ENCODE data around the gene GPR62. TPM values are rescaled to one million over a fixed set of nuclear protein-coding genes. Genes with fewer than 3 reads are reported as not detected.
"Not testable (repeated sequence)": the region's sequence is repeated elsewhere in the genome, so short reads cannot be mapped to it uniquely, and the experiment has no call there.

GPR62 gene
- total RNA-seq, 2 donors from 2014 or later: not detected

- peaks cover 3% of the 10 kb centered on the region for H3K36me3 Mint-ChIP-seq (ENCODE audit: low read depth)
- no peaks in the 10 kb centered on the region for H3K9me3 ChIP-seq (ENCODE audit: control insufficient read depth, low read length, poor library complexity, severe bottlenecking)
- ATAC-seq (peak; percentile 48), DNase-seq (no peak)
- no peaks in the 10 kb centered on the region for H3K27me3 Mint-ChIP-seq
- peaks cover 32% of the 10 kb centered on the region for H3K4me1 Mint-ChIP-seq
- H3K27ac Mint-ChIP-seq: peak overlapping the region; percentile 66
- peak overlapping the region; percentile 41 for H3K4me3 Mint-ChIP-seq
These were observed 22.4 kb downstream of the GPR62 start for GRCh38 chr3:51977446-51978142.

DNA sequence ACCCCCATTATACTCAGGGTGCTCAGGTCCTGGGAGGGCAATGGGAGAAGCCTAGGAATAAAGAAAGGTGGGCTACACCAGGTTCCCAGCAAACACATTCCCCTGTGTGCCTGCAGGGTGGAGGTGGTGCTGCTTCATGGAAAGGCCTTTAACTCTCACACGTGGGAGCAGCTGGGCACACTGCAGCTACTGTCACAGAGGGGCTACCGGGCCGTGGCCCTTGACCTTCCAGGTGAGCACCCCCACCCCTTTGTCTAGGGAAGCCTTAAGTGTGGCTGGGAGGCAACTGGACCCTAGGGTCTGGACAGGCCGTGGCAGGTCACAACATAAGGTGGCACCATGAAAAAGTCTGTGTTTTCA is 22.9 kb downstream of the GPR62 start:
- ATAC-seq (no peak), DNase-seq (no peak)
- H3K4me1 Mint-ChIP-seq: peaks cover 36% of the 10 kb centered on the region
- peaks cover 3% of the 10 kb centered on the region for H3K36me3 Mint-ChIP-seq (ENCODE audit: low read depth)
- no peaks in the 10 kb centered on the region for H3K27me3 Mint-ChIP-seq
- no peak overlapping the region for H3K27ac Mint-ChIP-seq
- no peaks in the 10 kb centered on the region for H3K9me3 ChIP-seq (ENCODE audit: control insufficient read depth, low read length, poor library complexity, severe bottlenecking)
- no peak overlapping the region for H3K4me3 Mint-ChIP-seq

DNA sequence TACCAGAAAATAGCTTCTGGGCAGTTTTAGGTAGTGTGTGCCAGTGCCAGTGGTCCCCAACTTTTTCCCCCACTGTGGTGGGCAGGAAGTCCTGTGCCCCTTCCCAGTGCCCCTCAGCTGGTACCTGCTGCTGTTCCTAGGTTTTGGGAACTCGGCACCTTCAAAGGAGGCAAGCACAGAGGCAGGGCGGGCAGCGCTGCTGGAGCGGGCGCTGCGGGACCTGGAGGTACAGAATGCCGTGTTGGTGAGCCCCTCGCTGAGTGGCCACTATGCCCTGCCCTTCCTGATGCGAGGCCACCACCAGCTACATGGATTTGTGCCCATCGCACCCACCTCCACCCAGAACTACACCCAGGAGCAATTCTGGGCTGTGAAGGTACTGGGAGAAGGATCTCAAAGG is 25.1 kb downstream of the GPR62 start:
- H3K4me1 Mint-ChIP-seq: peaks cover 28% of the 10 kb centered on the region
- H3K27me3 Mint-ChIP-seq: no peaks in the 10 kb centered on the region
- DNase-seq (no peak), ATAC-seq (no peak)
- H3K27ac Mint-ChIP-seq: no peak overlapping the region
- no peaks in the 10 kb centered on the region for H3K9me3 ChIP-seq (ENCODE audit: control insufficient read depth, low read length, poor library complexity, severe bottlenecking)
- peaks cover 3% of the 10 kb centered on the region for H3K36me3 Mint-ChIP-seq (ENCODE audit: low read depth)
- H3K4me3 Mint-ChIP-seq: no peak overlapping the region

GRCh38 chr3:51982352-51982837 is 27.2 kb downstream of the GPR62 start:
- peak; percentile 48 for ATAC-seq
- no peaks in the 10 kb centered on the region for H3K27me3 Mint-ChIP-seq
- no peak for DNase-seq
- no peaks in the 10 kb centered on the region for H3K9me3 ChIP-seq (ENCODE audit: control insufficient read depth, low read length, poor library complexity, severe bottlenecking)
- H3K36me3 Mint-ChIP-seq (ENCODE audit: low read depth): no peaks in the 10 kb centered on the region
- H3K4me3 Mint-ChIP-seq: peak overlapping the region; percentile 97
- H3K4me1 Mint-ChIP-seq: peaks cover 18% of the 10 kb centered on the region
- peak overlapping the region; percentile 78 for H3K27ac Mint-ChIP-seq

DNA sequence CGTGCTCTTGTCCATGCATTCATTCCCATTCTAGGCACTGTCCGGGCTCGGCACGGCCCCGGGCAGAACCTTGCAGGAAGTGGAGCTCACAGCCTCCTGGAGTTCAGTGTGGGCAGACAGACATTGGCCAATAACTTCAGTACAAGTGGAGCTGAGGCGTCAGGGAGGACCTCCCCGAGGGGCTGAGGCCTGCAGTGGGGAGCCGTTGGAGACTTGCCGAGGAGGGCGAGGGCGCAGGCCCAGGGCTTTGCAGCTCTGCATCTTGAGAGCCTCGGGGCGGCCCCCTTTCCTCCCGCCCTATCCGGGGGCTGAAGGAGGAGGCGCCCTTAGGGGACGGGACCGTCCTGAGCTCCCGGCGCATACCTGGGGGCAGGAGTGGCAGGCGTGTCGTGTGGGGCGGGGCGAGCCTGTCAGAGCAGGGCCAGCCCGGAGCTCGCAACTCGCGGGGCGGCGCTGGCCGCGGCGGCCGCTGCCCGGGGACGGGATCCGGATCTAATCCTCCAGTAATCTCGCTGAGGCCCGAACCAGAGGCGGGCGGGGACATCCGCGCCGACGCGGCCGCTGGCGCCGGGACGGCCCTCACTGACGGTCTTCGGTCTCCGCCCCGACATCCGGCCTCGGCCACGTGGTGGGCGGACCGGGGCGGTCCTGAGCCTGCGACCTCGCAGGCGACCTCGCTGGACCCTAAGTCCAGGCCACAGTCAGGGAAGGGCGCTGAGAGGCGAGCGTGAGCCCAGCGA is 27.8 kb downstream of the GPR62 start, which contains the start of gene ACY1:
Gene ACY1 (plus strand): TSS at position 698 of the 740 bp plus-strand sequence. CDS start 530 bp downstream, outside the sequence.
- Mint-ChIP-seq H3K4me1 (peaks cover 17% of the 10 kb centered on the region), H3K36me3 (ENCODE audit: low read depth) (no peaks in the 10 kb centered on the region), H3K27ac (peak within 1 kb of the TSS; percentile 78), H3K27me3 (no peaks in the 10 kb centered on the region), H3K4me3 (peak within 1 kb of the TSS; percentile 97)
- DNase-seq: peak; percentile 36 to 73 (median 64)
- ATAC-seq: peak; percentile 86
- H3K9me3 ChIP-seq (ENCODE audit: control insufficient read depth, low read length, poor library complexity, severe bottlenecking): no peaks in the 10 kb centered on the region

DNA sequence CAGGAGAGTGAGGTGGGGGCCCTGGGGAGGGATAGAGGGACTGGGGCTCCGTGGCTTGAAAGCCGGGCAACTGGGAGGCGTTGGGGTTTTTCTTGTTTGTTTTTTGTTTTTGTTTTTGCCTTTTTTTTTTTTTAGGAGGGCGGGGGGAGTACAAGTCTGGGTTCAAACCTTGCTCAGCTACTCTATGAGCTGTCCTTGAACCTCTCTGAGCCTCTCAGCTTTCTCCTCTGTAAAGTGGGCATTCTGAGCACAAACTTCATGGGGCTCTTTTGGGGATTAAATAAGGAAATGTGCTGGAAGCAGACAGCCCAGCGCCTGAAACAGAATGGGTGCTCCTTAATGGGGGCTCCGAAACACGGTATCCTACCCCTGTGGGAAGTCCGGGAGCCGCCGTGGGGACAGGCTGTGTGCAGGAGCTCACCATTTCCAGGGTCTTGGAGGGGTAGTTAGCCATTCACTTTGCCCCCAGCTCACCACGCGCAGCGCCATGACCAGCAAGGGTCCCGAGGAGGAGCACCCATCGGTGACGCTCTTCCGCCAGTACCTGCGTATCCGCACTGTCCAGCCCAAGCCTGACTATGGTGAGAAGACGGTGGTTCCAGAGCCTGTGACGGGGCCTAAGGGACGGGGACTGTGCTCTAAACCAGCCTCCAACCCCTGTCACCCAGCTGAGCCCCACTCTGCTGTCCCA is 28.5 kb downstream of the GPR62 start:
- ATAC-seq (no peak), DNase-seq (no peak)
- H3K4me3 Mint-ChIP-seq: peak overlapping the region; percentile 97
- peaks cover 17% of the 10 kb centered on the region for H3K4me1 Mint-ChIP-seq
- no peaks in the 10 kb centered on the region for H3K27me3 Mint-ChIP-seq
- H3K36me3 Mint-ChIP-seq (ENCODE audit: low read depth): no peaks in the 10 kb centered on the region
- no peaks in the 10 kb centered on the region for H3K9me3 ChIP-seq (ENCODE audit: control insufficient read depth, low read length, poor library complexity, severe bottlenecking)
- peak overlapping the region; percentile 78 for H3K27ac Mint-ChIP-seq

DNA sequence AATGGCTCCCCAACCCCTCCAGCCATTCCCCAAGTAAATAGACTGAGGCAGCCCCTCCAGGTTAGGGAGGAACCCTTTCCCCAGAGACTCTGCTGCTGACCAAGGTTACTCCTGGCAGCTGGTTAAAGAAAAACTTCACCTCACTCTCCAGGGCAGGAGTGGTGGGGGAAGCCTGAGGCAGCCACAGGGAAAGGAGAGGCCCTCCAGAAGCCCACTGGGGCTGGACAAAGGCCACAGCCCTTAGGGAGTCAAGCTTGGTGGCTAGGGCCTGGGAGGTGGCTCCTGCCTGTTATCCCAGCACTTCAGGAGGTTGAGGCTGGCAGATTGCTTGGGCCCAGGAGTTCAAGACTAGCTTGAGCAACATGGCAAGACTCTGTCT is 29.1 kb downstream of the GPR62 start:
- DNase-seq (no peak), ATAC-seq (no peak)
- H3K4me3 Mint-ChIP-seq: peak overlapping the region; percentile 97
- H3K27me3 Mint-ChIP-seq: no peaks in the 10 kb centered on the region
- no peaks in the 10 kb centered on the region for H3K36me3 Mint-ChIP-seq (ENCODE audit: low read depth)
- H3K4me1 Mint-ChIP-seq: peaks cover 17% of the 10 kb centered on the region
- peak overlapping the region; percentile 78 for H3K27ac Mint-ChIP-seq
- no peaks in the 10 kb centered on the region for H3K9me3 ChIP-seq (ENCODE audit: control insufficient read depth, low read length, poor library complexity, severe bottlenecking)

GRCh38 chr3:51985063-51985462 is 29.9 kb downstream of the GPR62 start:
- no peaks in the 10 kb centered on the region for H3K36me3 Mint-ChIP-seq (ENCODE audit: low read depth)
- ATAC-seq (no peak), DNase-seq (no peak)
- peak overlapping the region; percentile 78 for H3K27ac Mint-ChIP-seq
- H3K4me1 Mint-ChIP-seq: peaks cover 17% of the 10 kb centered on the region
- H3K9me3 ChIP-seq (ENCODE audit: control insufficient read depth, low read length, poor library complexity, severe bottlenecking): no peaks in the 10 kb centered on the region
- no peaks in the 10 kb centered on the region for H3K27me3 Mint-ChIP-seq
- H3K4me3 Mint-ChIP-seq: peak overlapping the region; percentile 45

GRCh38 chr3:51986010-51986947 is 31.1 kb downstream of the GPR62 start:
- H3K9me3 ChIP-seq (ENCODE audit: control insufficient read depth, low read length, poor library complexity, severe bottlenecking): no peaks in the 10 kb centered on the region
- Mint-ChIP-seq H3K4me1 (peaks cover 16% of the 10 kb centered on the region), H3K36me3 (ENCODE audit: low read depth) (no peaks in the 10 kb centered on the region), H3K27ac (peak overlapping the region; percentile 6), H3K4me3 (no peak overlapping the region), H3K27me3 (no peaks in the 10 kb centered on the region)
- ATAC-seq: no peak
- no peak for DNase-seq

DNA sequence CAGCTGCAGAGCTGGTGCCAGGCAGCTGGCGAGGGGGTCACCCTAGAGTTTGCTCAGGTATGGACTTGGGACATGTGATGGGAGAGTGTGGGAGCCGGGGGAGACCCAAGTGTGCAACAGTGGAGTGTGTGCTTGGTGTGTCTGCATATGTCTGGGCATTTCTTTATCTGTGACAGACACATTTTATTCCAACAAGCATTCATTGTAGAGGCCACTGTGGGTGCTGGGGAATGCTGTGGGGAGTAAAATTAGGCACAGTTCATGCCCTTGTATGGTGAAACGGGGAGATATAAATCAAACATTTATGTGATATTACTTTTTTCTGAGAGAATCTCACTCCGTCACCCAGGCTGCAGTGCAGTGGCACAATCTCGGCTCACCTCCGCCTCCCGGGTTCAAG is 32.4 kb downstream of the GPR62 start:
- H3K9me3 ChIP-seq (ENCODE audit: control insufficient read depth, low read length, poor library complexity, severe bottlenecking): no peaks in the 10 kb centered on the region
- ATAC-seq (no peak), DNase-seq (no peak)
- Mint-ChIP-seq H3K36me3 (ENCODE audit: low read depth) (no peaks in the 10 kb centered on the region), H3K27ac (no peak overlapping the region), H3K4me1 (peaks cover 10% of the 10 kb centered on the region), H3K4me3 (no peak overlapping the region), H3K27me3 (no peaks in the 10 kb centered on the region)

DNA sequence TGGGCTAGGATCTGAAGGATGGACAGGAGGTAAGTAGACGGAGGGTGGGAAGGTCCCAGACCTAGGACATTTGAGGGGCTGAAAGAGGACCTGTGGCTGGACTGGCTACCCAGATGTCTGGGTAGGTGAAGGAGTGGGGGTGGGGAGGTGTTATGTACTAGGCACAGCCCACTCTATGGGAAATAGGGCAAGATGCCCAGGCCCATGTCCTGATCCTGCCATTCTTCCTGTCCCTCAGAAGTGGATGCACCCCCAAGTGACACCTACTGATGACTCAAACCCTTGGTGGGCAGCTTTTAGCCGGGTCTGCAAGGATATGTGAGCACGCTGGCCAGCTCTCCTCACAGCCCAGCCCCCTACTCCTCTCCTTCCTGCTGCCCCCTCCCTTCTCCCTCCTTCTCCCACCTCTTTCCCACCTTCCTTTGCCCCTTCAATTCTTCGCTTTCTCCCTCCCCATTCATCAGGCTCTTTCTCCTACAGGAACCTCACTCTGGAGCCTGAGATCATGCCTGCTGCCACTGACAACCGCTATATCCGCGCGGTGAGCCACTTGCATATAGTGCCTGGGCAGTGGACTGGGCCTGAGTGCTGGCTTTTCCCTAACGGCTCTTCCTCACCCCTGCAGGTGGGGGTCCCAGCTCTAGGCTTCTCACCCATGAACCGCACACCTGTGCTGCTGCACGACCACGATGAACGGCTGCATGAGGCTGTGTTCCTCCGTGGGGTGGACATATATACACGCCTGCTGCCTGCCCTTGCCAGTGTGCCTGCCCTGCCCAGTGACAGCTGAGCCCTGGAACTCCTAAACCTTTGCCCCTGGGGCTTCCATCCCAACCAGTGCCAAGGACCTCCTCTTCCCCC is 33.3 kb downstream of the GPR62 start:
- Mint-ChIP-seq H3K4me3 (no peak overlapping the region), H3K4me1 (peaks cover 3% of the 10 kb centered on the region), H3K27me3 (no peaks in the 10 kb centered on the region), H3K36me3 (ENCODE audit: low read depth) (no peaks in the 10 kb centered on the region), H3K27ac (peak overlapping the region; percentile 70)
- no peak for DNase-seq
- no peaks in the 10 kb centered on the region for H3K9me3 ChIP-seq (ENCODE audit: control insufficient read depth, low read length, poor library complexity, severe bottlenecking)
- no peak for ATAC-seq

DNA sequence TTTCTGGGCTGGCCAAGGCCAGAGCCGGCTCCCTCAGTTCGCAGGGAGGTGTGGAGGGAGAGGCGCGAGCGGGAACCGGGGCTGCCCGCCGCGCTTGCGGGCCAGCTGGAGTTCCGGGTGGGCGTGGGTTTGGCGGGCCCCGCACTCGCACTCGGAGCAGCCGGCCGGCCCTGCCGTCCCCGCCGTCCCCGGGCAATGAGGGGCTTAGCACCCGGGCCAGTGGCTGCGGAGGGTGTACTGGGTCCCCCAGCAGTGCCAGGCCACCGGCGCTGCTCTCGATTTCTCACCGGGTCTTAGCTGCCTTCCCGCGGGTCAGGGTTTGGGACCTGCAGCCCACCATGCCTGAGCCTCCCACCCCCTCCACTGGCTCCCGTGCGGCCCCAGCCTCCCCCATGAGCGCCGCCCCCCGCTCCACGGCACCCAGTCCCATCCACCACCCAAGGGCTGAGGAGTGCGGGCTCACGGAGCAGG is 35.4 kb downstream of the GPR62 start:
- not testable (repeated sequence) for ATAC-seq; H3K27me3 Mint-ChIP-seq; H3K9me3 ChIP-seq (ENCODE audit: control insufficient read depth, low read length, poor library complexity, severe bottlenecking); H3K36me3 Mint-ChIP-seq (ENCODE audit: low read depth); H3K4me3 Mint-ChIP-seq; DNase-seq; H3K4me1 Mint-ChIP-seq
- peak overlapping the region; percentile 32 for H3K27ac Mint-ChIP-seq

All from T-helper 17 cell (primary cell).